ENCODE measurements around the gene SEMA3G.

DNA sequence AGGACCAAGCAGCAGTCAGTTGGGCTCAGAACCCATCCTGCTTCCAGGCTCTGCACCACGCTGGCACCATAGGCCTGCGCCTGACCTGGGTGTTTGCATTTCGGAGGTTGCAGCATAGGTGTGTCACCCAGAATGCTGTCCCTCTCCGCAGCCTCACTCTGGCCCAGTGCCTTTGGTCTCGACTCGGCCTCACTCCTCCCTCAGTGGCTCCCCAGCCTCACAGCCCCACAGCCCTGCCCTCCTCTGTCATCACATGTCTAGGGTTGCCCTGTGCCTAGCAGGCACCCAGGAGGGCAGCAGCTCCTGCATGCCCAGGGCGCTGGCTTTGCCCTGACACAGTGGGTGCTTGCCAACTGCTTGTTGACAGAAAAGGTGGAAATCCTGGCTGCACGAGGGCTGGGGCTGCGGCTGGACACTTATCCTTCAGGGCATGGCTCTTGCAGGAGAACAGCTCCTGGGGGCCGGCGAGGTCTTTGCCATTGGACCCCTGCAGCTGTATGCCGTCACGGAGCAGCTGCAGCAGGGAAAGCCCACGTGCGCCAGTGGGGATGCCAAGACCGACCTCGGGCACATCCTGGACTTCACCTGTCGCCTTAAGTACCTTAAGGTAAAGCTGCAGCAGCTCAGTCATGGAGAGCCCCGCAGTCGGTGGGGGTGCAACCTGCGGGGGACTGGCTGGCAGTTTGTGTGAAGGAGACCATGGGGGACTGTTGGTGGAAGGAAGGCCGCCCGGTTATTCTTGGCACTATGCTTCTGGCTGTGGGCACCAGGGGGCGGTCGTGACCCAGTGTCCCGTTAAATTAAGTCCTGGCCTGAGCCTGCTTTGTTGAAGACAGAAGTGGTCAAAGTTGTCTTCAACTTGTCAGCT, 26.7 kb upstream of the SEMA3G start:
- TF ChIP-seq, protein P1, sequence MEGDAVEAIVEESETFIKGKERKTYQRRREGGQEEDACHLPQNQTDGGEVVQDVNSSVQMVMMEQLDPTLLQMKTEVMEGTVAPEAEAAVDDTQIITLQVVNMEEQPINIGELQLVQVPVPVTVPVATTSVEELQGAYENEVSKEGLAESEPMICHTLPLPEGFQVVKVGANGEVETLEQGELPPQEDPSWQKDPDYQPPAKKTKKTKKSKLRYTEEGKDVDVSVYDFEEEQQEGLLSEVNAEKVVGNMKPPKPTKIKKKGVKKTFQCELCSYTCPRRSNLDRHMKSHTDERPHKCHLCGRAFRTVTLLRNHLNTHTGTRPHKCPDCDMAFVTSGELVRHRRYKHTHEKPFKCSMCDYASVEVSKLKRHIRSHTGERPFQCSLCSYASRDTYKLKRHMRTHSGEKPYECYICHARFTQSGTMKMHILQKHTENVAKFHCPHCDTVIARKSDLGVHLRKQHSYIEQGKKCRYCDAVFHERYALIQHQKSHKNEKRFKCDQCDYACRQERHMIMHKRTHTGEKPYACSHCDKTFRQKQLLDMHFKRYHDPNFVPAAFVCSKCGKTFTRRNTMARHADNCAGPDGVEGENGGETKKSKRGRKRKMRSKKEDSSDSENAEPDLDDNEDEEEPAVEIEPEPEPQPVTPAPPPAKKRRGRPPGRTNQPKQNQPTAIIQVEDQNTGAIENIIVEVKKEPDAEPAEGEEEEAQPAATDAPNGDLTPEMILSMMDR (conservative IDR thresholded peaks at IDR 0.05; ENCODE audit: low read depth, low read length): no peak
- TF ChIP-seq EZH2 (IDR thresholded peaks at IDR 0.05; ENCODE audit: borderline replicate concordance, low read depth, low read length, poor library complexity, severe bottlenecking): no peak
